ENCODE results near the gene KCNS1. TPM values are rescaled to one million over a fixed set of nuclear protein-coding genes. Genes with fewer than 3 reads are reported as not detected.

Gene KCNS1
- total RNA-seq, 1 donor from 2014 or later: not detected

DNA sequence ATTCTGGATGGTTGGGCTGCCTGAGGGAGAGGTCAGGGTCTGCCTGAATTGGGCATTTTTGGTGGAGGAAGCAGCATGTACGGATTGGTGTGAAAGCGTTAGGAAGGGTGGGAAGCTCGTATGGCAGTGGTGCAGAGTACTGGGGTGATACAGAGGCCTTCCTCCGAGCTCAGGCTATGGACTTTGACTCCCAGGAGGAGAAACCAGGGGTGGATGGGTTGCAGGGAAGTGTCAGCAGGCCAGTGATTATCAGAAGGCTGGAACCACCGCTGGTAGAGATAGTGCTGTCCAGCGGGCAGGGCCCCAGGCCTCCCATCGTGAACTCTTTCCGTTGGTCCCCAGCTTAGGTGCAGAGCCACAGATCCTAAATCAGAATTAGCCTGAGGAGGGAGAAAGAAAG lies 8.7 kb upstream of the KCNS1 start:
- POLR2A ChIA-PET: no interaction called here
- ATAC-seq (ENCODE audit: low read depth) (no peak), DNase-seq (no peak)
- Mint-ChIP-seq H3K27me3 (peaks cover 14% of the 10 kb centered on the region), H3K4me3 (no peak overlapping the region), H3K36me3 (ENCODE audit: low read depth) (no peaks in the 10 kb centered on the region), H3K9me3 (no peaks in the 10 kb centered on the region), H3K4me1 (no peaks in the 10 kb centered on the region), H3K27ac (no peak overlapping the region)
- CTCF ChIA-PET: interaction anchor here (1.3 to 1.7 kb wide), 2 partner anchors 13 to 66 kb away, joined by 5 to 6 read pairs; no protein-coding TSS in a partner anchor
- intact Hi-C loops (cut with micrococcal nuclease): no loop called here
- TF ChIP-seq, protein P1, sequence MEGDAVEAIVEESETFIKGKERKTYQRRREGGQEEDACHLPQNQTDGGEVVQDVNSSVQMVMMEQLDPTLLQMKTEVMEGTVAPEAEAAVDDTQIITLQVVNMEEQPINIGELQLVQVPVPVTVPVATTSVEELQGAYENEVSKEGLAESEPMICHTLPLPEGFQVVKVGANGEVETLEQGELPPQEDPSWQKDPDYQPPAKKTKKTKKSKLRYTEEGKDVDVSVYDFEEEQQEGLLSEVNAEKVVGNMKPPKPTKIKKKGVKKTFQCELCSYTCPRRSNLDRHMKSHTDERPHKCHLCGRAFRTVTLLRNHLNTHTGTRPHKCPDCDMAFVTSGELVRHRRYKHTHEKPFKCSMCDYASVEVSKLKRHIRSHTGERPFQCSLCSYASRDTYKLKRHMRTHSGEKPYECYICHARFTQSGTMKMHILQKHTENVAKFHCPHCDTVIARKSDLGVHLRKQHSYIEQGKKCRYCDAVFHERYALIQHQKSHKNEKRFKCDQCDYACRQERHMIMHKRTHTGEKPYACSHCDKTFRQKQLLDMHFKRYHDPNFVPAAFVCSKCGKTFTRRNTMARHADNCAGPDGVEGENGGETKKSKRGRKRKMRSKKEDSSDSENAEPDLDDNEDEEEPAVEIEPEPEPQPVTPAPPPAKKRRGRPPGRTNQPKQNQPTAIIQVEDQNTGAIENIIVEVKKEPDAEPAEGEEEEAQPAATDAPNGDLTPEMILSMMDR (IDR thresholded peaks at IDR 0.05): no peak

DNA sequence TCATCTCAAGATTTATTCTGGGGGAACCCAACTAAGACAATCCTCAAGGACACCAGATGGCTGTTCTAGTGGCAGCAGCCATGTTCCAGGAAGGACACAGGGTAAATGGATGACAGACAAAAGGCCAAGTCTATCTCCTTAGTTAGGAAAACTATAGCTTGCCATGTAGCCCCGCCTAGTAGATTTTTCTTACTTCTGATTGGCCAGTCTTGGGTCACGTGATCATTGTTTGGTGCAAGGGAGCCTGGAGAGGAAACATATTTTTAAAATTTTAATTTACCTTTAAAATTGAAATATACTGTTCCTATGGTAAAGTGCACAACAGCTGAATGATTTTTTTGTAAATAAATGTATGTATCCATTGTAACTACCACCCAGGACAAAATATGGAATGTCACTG lies 4.4 kb upstream of the KCNS1 start:
- ChIA-PET POLR2A (no interaction called here), CTCF (interaction anchor here (1.5 kb wide), 1 partner anchor 9 kb away, joined by 3 read pairs; no protein-coding TSS in a partner anchor)
- H3K4me3 Mint-ChIP-seq: no peak overlapping the region
- TF ChIP-seq, protein P1 (IDR thresholded peaks at IDR 0.05): no peak
- intact Hi-C loops (cut with micrococcal nuclease): no loop called here
- peaks cover 28% of the 10 kb centered on the region for H3K27me3 Mint-ChIP-seq
- H3K27ac Mint-ChIP-seq: no peak overlapping the region
- peaks cover 6% of the 10 kb centered on the region for H3K4me1 Mint-ChIP-seq
- no peaks in the 10 kb centered on the region for H3K9me3 Mint-ChIP-seq
- H3K36me3 Mint-ChIP-seq (ENCODE audit: low read depth): no peaks in the 10 kb centered on the region
- ATAC-seq (ENCODE audit: low read depth) (no peak), DNase-seq (no peak)

- no peak overlapping the region for H3K27ac Mint-ChIP-seq
- TF ChIP-seq, protein P1 (IDR thresholded peaks at IDR 0.05): no peak
- no peaks in the 10 kb centered on the region for H3K9me3 Mint-ChIP-seq
- peaks cover 33% of the 10 kb centered on the region for H3K27me3 Mint-ChIP-seq
- POLR2A ChIA-PET: no interaction called here
- CTCF ChIA-PET: interaction anchor here (1.5 kb wide), 1 partner anchor 9 kb away, joined by 3 read pairs; no protein-coding TSS in a partner anchor
- H3K4me1 Mint-ChIP-seq: peaks cover 7% of the 10 kb centered on the region
- intact Hi-C loops (cut with micrococcal nuclease): no loop called here
- H3K36me3 Mint-ChIP-seq (ENCODE audit: low read depth): no peaks in the 10 kb centered on the region
- ATAC-seq (ENCODE audit: low read depth): no peak
- H3K4me3 Mint-ChIP-seq: no peak overlapping the region
- no peak for DNase-seq
Measured at GRCh38 chr20:45104786-45105185, 3.9 kb upstream of the KCNS1 start.

GRCh38 chr20:45103072-45103471 lies 2.1 kb upstream of the KCNS1 start:
- ATAC-seq (ENCODE audit: low read depth): no peak
- TF ChIP-seq, protein P1 (IDR thresholded peaks at IDR 0.05): no peak
- ChIA-PET CTCF (no interaction called here), POLR2A (no interaction called here)
- DNase-seq: no peak
- no peaks in the 10 kb centered on the region for H3K36me3 Mint-ChIP-seq (ENCODE audit: low read depth)
- H3K27me3 Mint-ChIP-seq: peaks cover 44% of the 10 kb centered on the region
- H3K27ac Mint-ChIP-seq: no peak overlapping the region
- intact Hi-C loops (cut with micrococcal nuclease): no loop called here
- peaks cover 13% of the 10 kb centered on the region for H3K4me1 Mint-ChIP-seq
- no peaks in the 10 kb centered on the region for H3K9me3 Mint-ChIP-seq
- H3K4me3 Mint-ChIP-seq: no peak overlapping the region

DNA sequence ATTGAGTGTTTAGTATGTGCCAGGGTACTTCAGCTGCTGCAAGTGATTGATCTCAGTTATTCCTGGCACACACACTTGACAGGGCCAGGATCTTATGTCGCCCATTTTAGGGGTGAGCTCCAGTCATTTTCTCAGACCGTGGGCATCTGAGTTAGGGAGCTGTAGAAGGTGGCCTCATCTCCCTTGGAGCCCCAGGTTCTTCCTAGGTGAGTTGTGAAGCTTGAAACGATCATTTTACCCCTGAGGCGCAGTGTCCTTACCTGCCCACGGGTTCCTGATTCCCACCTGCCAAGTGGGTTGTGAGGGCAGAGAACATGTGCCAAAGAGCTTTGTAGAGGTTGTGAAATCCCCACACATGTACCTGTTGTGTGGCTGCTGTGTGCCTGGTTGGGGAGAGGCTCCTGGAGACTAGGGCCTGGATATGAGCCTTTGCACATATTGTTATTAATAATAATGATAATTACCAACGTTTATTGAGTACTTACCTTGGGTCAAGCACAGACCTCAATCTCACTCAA lies 465 bp upstream of the KCNS1 start:
- no peaks in the 10 kb centered on the region for H3K36me3 Mint-ChIP-seq (ENCODE audit: low read depth)
- H3K27ac Mint-ChIP-seq: no peak overlapping the region
- CTCF ChIA-PET: interaction anchor here (1.3 kb wide), 1 partner anchor 193 kb away, joined by 3 read pairs; no protein-coding TSS in a partner anchor
- peaks cover 17% of the 10 kb centered on the region for H3K4me1 Mint-ChIP-seq
- H3K4me3 Mint-ChIP-seq: no peak overlapping the region
- TF ChIP-seq, protein P1 (IDR thresholded peaks at IDR 0.05): no peak
- H3K9me3 Mint-ChIP-seq: no peaks in the 10 kb centered on the region
- intact Hi-C loops (cut with micrococcal nuclease): no loop called here
- H3K27me3 Mint-ChIP-seq: peaks cover 50% of the 10 kb centered on the region
- POLR2A ChIA-PET: no interaction called here
- no peak for ATAC-seq (ENCODE audit: low read depth)
- DNase-seq: no peak

Measured in activated B cell treated with CpG ODN at 0.5 μM for 24 hours (primary cell).